Measurements from ENCODE around the gene HYOU1. TPM values are rescaled to one million over a fixed set of nuclear protein-coding genes. Genes with fewer than 3 reads are reported as not detected.

HYOU1 gene
- total and polyA plus RNA-seq, 4 donors: 46.6 to 252 (median 106) TPM

- WGBS, 2 donors: 77 to 79% methylated on average over 5 of the region's 5 CpGs
- TF ChIP-seq, protein P1, sequence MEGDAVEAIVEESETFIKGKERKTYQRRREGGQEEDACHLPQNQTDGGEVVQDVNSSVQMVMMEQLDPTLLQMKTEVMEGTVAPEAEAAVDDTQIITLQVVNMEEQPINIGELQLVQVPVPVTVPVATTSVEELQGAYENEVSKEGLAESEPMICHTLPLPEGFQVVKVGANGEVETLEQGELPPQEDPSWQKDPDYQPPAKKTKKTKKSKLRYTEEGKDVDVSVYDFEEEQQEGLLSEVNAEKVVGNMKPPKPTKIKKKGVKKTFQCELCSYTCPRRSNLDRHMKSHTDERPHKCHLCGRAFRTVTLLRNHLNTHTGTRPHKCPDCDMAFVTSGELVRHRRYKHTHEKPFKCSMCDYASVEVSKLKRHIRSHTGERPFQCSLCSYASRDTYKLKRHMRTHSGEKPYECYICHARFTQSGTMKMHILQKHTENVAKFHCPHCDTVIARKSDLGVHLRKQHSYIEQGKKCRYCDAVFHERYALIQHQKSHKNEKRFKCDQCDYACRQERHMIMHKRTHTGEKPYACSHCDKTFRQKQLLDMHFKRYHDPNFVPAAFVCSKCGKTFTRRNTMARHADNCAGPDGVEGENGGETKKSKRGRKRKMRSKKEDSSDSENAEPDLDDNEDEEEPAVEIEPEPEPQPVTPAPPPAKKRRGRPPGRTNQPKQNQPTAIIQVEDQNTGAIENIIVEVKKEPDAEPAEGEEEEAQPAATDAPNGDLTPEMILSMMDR (IDR thresholded peaks at IDR 0.05; ENCODE audit: control extremely low read depth, extremely low read depth): no peak
- H3K9ac ChIP-seq (ENCODE audit: insufficient read depth in 1 of 2, low read length in 2 of 2): no peak overlapping the region
- H3K27me3 ChIP-seq (ENCODE audit: control insufficient read depth in 3 of 3, insufficient read depth in 3 of 3, low read length in 2 of 3): no peaks in the 10 kb centered on the region
- peaks cover 0 to 28% (median 13%) of the 10 kb centered on the region in 5 donors for H3K4me1 ChIP-seq (ENCODE audit: control insufficient read depth in 5 of 5, insufficient read depth in 5 of 5, low read length in 5 of 5)
- no peaks in the 10 kb centered on the region for H3K9me3 ChIP-seq (ENCODE audit: control insufficient read depth in 4 of 4, insufficient read depth in 3 of 4, low read length in 3 of 4)
- H3K4me3 ChIP-seq: no peak overlapping the region
- peak overlapping the region in 1 of 2 donors; percentile 52 for H3K27ac ChIP-seq (ENCODE audit: low read depth in 1 of 2, low read length in 1 of 2)
- H3K36me3 ChIP-seq (ENCODE audit: control insufficient read depth in 4 of 4, insufficient read depth in 4 of 4, low read length in 4 of 4): peaks cover 10 to 25% (median 15%) of the 10 kb centered on the region in 4 donors
- ATAC-seq (ENCODE audit: insufficient read depth, low FRiP score) (no peak), DNase-seq (no peak)
Measured at GRCh38 chr11:119025099-119025473, 31.9 kb downstream of the HYOU1 start.

GRCh38 chr11:119024430-119025098 lies 32.4 kb downstream of the HYOU1 start:
- H3K9ac ChIP-seq (ENCODE audit: insufficient read depth in 1 of 2, low read length in 2 of 2): no peak overlapping the region
- WGBS, 2 donors: 69 to 74% methylated on average over 15 of the region's 15 CpGs
- H3K36me3 ChIP-seq (ENCODE audit: control insufficient read depth in 4 of 4, insufficient read depth in 4 of 4, low read length in 4 of 4): peaks cover 10 to 25% (median 17%) of the 10 kb centered on the region in 4 donors
- no peaks in the 10 kb centered on the region for H3K9me3 ChIP-seq (ENCODE audit: control insufficient read depth in 4 of 4, insufficient read depth in 3 of 4, low read length in 3 of 4)
- no peak overlapping the region for H3K4me3 ChIP-seq
- H3K27me3 ChIP-seq (ENCODE audit: control insufficient read depth in 3 of 3, insufficient read depth in 3 of 3, low read length in 2 of 3): no peaks in the 10 kb centered on the region
- DNase-seq: no peak
- TF ChIP-seq, protein P1 (IDR thresholded peaks at IDR 0.05; ENCODE audit: control extremely low read depth, extremely low read depth): no peak
- no peak for ATAC-seq (ENCODE audit: insufficient read depth, low FRiP score)
- H3K4me1 ChIP-seq (ENCODE audit: control insufficient read depth in 5 of 5, insufficient read depth in 5 of 5, low read length in 5 of 5): peaks cover 0 to 28% (median 14%) of the 10 kb centered on the region in 5 donors
- peak overlapping the region in 1 of 2 donors; percentile 52 for H3K27ac ChIP-seq (ENCODE audit: low read depth in 1 of 2, low read length in 1 of 2)

GRCh38 chr11:119023741-119024140 lies 33.3 kb downstream of the HYOU1 start:
- no peak for ATAC-seq (ENCODE audit: insufficient read depth, low FRiP score)
- Histone ChIP-seq H3K36me3 (ENCODE audit: control insufficient read depth in 4 of 4, insufficient read depth in 4 of 4, low read length in 4 of 4) (peaks cover 10 to 23% (median 17%) of the 10 kb centered on the region in 4 donors), H3K27me3 (ENCODE audit: control insufficient read depth in 3 of 3, insufficient read depth in 3 of 3, low read length in 2 of 3) (no peaks in the 10 kb centered on the region), H3K4me1 (ENCODE audit: control insufficient read depth in 5 of 5, insufficient read depth in 5 of 5, low read length in 5 of 5) (peaks cover 0 to 22% (median 9%) of the 10 kb centered on the region in 5 donors), H3K27ac (ENCODE audit: low read depth in 1 of 2, low read length in 1 of 2) (no peak overlapping the region), H3K4me3 (no peak overlapping the region), H3K9ac (ENCODE audit: insufficient read depth in 1 of 2, low read length in 2 of 2) (no peak overlapping the region), H3K9me3 (ENCODE audit: control insufficient read depth in 4 of 4, insufficient read depth in 3 of 4, low read length in 3 of 4) (no peaks in the 10 kb centered on the region)
- TF ChIP-seq, protein P1 (IDR thresholded peaks at IDR 0.05; ENCODE audit: control extremely low read depth, extremely low read depth): no peak
- DNase-seq: no peak

All from lung (tissue), 12 donors.